IMR-90 (cell line): Measurements from ENCODE around the gene SEBOX. TPM values are rescaled to one million over a fixed set of nuclear protein-coding genes. Genes with fewer than 3 reads are reported as not detected.

Experiments
- ATAC-seq: fragments of 200-7000 bp; cut with Tn5 transposase; 2 replicates; pipeline ENCODE4 v1.9.1; 2020; ENCODE audit warnings: low read depth, mild to moderate bottlenecking, moderate library complexity
- BruUV-seq: library from RNA; stranded (reverse); fragments of 400-500 nt; replicated peaks from 2 replicates; lab custom pipeline; 2021; lab: Mats Ljungman, UMichigan
- CTCF ChIA-PET: fragments of 300-600 bp; formaldehyde crosslinking; extraction: SDS; loops from one replicate; lab custom pipeline; 2021; ENCODE audit warnings: antibody characterized with exemption; lab: Yijun Ruan, JAX
- POLR2A ChIA-PET: fragments of 300-600 bp; sonication (Branson Sonifier 250); formaldehyde crosslinking; loops from one replicate; lab custom pipeline; 2022; ENCODE audit warnings: antibody characterized with exemption; ENCODE audit not compliant: unreplicated experiment; lab: Charles Lee
- DNase-seq: peaks from one replicate; pipeline ENCODE4 v3.0.0; 2013
- H2AFZ ChIP-seq: replicated peaks from 2 replicates; pipeline ENCODE3; 2013; ENCODE audit warnings: low read length, mild to moderate bottlenecking; ENCODE audit not compliant: poor library complexity
- H2AK5ac ChIP-seq: 2 replicates; pipeline ENCODE4 v1.6.1; 2013; ENCODE audit warnings: low read depth, low read length, inconsistent platforms
- H2AK9ac ChIP-seq: replicated peaks from 2 replicates; pipeline ENCODE3; 2013; ENCODE audit warnings: mild to moderate bottlenecking, low read depth, low read length, moderate library complexity; ENCODE audit not compliant: poor library complexity
- H2BK120ac ChIP-seq: 2 replicates; pipeline ENCODE4 v1.6.1; 2013; ENCODE audit warnings: low read depth, low read length, inconsistent platforms
- H2BK15ac ChIP-seq: 3 replicates; pipeline ENCODE4 v1.6.1; 2013; ENCODE audit warnings: low read depth, low read length, inconsistent platforms
- H2BK20ac ChIP-seq: 2 replicates; pipeline ENCODE4 v1.6.1; 2013; ENCODE audit warnings: low read depth, mild to moderate bottlenecking, inconsistent platforms, low read length, moderate library complexity
- H2BK5ac ChIP-seq: 2 replicates; pipeline ENCODE4 v1.6.1; 2013; ENCODE audit warnings: mild to moderate bottlenecking, low read depth, low read length, inconsistent platforms; ENCODE audit not compliant: poor library complexity, severe bottlenecking
- H3K14ac ChIP-seq: replicated peaks from 2 replicates; pipeline ENCODE4 v1.6.1; 2013; ENCODE audit warnings: low read depth, low read length, inconsistent platforms
- H3K18ac ChIP-seq: 2 replicates; pipeline ENCODE4 v1.6.1; 2013; ENCODE audit warnings: low read depth, low read length, control low read depth
- H3K23ac ChIP-seq: 2 replicates; pipeline ENCODE4 v1.6.1; 2013; ENCODE audit warnings: low read depth, low read length, inconsistent platforms
- H3K27ac ChIP-seq: 2 replicates; pipeline ENCODE4 v1.5.1; 2013; ENCODE audit warnings: mild to moderate bottlenecking, control low read depth, low read length; ENCODE audit not compliant: insufficient read depth
- H3K27me3 ChIP-seq: 2 replicates; pipeline ENCODE4 v1.6.1; 2013; ENCODE audit warnings: low read length; ENCODE audit not compliant: control insufficient read depth, insufficient read depth
- H3K36me3 ChIP-seq: 2 replicates; pipeline ENCODE4 v1.6.1; 2013; ENCODE audit warnings: low read length, mixed read lengths; ENCODE audit not compliant: control insufficient read depth, insufficient read depth
- H3K4ac ChIP-seq: 2 replicates; pipeline ENCODE4 v1.6.1; 2013; ENCODE audit warnings: low read depth, low read length, inconsistent platforms
- H3K4me1 ChIP-seq: 2 replicates; pipeline ENCODE4 v1.6.1; 2013; ENCODE audit warnings: low read length, mixed read lengths; ENCODE audit not compliant: control insufficient read depth, insufficient read depth
- H3K4me2 ChIP-seq: 2 replicates; pipeline ENCODE4 v1.6.1; 2013; ENCODE audit warnings: low read depth, mild to moderate bottlenecking, control low read depth, low read length, moderate library complexity
- H3K4me3 ChIP-seq: 2 replicates; pipeline ENCODE4 v1.5.1; 2013; ENCODE audit warnings: low read depth, mild to moderate bottlenecking, control low read depth, low read length, moderate library complexity; ENCODE audit not compliant: insufficient read depth
- H3K56ac ChIP-seq: 2 replicates; pipeline ENCODE4 v1.6.1; 2013; ENCODE audit warnings: low read length, inconsistent platforms; ENCODE audit not compliant: insufficient read depth; ENCODE audit errors: extremely low read depth
- H3K79me1 ChIP-seq, 2 experiments: 2 replicates each; pipeline ENCODE4 v1.6.1; 2013; ENCODE audit warnings: low read length in 2 of 2, inconsistent platforms in 1 of 2, low read depth in 1 of 2
- H3K9ac ChIP-seq: 2 replicates; pipeline ENCODE4 v1.6.1; 2013; ENCODE audit warnings: low read depth, low read length, control low read depth
- H3K9me1 ChIP-seq: 2 replicates; pipeline ENCODE4 v1.6.1; 2013; ENCODE audit warnings: low read length, inconsistent platforms; ENCODE audit not compliant: insufficient read depth
- H3K9me3 ChIP-seq: 2 replicates; pipeline ENCODE4 v1.6.1; 2013; ENCODE audit warnings: low read length; ENCODE audit not compliant: control insufficient read depth, insufficient read depth
- H4K20me1 ChIP-seq: 2 replicates; pipeline ENCODE4 v1.6.1; 2013; ENCODE audit warnings: low read length, inconsistent platforms; ENCODE audit not compliant: insufficient read depth
- H4K5ac ChIP-seq: 2 replicates; pipeline ENCODE4 v1.6.1; 2013; ENCODE audit warnings: mild to moderate bottlenecking, low read depth, low read length, control low read depth
- H4K8ac ChIP-seq, 2 experiments: 2 replicates each; pipeline ENCODE4 v1.6.1; 2013; ENCODE audit warnings: low read depth in 2 of 2, low read length in 2 of 2, control low read depth in 1 of 2, inconsistent platforms in 1 of 2
- H4K91ac ChIP-seq: 2 replicates; pipeline ENCODE4 v1.6.1; 2013; ENCODE audit warnings: low read depth, low read length, inconsistent platforms; ENCODE audit not compliant: insufficient read depth
- BHLHE40 ChIP-seq: fragments of 150-350 bp; IDR thresholded peaks from 2 replicates; pipeline ENCODE4 v1.6.1; 2016; ENCODE audit warnings: mild to moderate bottlenecking, low read depth, low read length
- MAFK ChIP-seq: IDR thresholded peaks from 2 replicates; pipeline ENCODE4 v1.6.1; 2012; ENCODE audit warnings: low read depth, low read length, improper control_type of control experiment
- MXI1 ChIP-seq: IDR thresholded peaks from 2 replicates; pipeline ENCODE4 v1.6.1; 2012; ENCODE audit warnings: low read depth, mild to moderate bottlenecking, low read length, moderate library complexity, borderline replicate concordance
- NFE2L2 ChIP-seq: fragments of 150-350 bp; IDR thresholded peaks from 2 replicates; pipeline ENCODE4 v1.6.1; 2016; ENCODE audit warnings: low read depth, mild to moderate bottlenecking, low read length
- POLR2A ChIP-seq: IDR thresholded peaks from 2 replicates; pipeline ENCODE4 v1.6.1; 2012; ENCODE audit warnings: mild to moderate bottlenecking, low read depth, low read length
- RAD21 ChIP-seq: IDR thresholded peaks from 2 replicates; pipeline ENCODE4 v1.6.1; 2012; ENCODE audit warnings: low read length, improper control_type of control experiment
- USF2 ChIP-seq: fragments of 150-350 bp; IDR thresholded peaks from 2 replicates; pipeline ENCODE4 v1.6.1; 2017; ENCODE audit warnings: mild to moderate bottlenecking, antibody characterized with exemption, low read length, low read depth
- WGBS, 2 experiments: methylation state at CpG; one replicate each; pipeline versions ENCODE4 v1.1.5 to v1.1.7; 2013; ENCODE audit warnings: missing lambda C conversion rate in 2 of 2; ENCODE audit not compliant: insufficient read length in 1 of 2; ENCODE audit errors: extremely low coverage in 2 of 2; 5-methylcytosine and 5-hydroxymethylcytosine counted together
- dilution Hi-C: fragments of 300-500 bp; cut with HindIII; formaldehyde crosslinking; loops from one replicate; pipeline ENCODE4 v1.14.3; 2018; ENCODE audit warnings: low sequenced_read_pairs; ENCODE audit not compliant: unreplicated experiment
- in situ Hi-C: fragments of 300-500 bp; cut with MboI; formaldehyde crosslinking; loops from 3 replicates; pipeline ENCODE4 v1.14.3; 2019; ENCODE audit warnings: low sequenced_read_pairs, inconsistent platforms, mixed read lengths
- intact Hi-C: fragments of 100-400 bp; cut with micrococcal nuclease; formaldehyde crosslinking; loops from 2 replicates; pipeline ENCODE4 v1.10.0; 2022
- polyA plus RNA-seq, 3 experiments: library from polyadenylated mRNA; depleted of rRNA; stranded (reverse); fragments of >200 nt; gene quantifications; 2 replicates each; pipeline ENCODE4 v1.2.3, GENCODE V29; 2012; ENCODE audit warnings: low replicate concordance in 1 of 3
- total RNA-seq: library from RNA; depleted of rRNA; stranded (reverse); fragments of >200 nt; gene quantifications from 2 replicates; pipeline ENCODE4 v1.2.3, GENCODE V29; 2012
- TF ChIP-seq, protein P1 (sequence below): fragments of 150-350 bp; IDR thresholded peaks from 2 replicates; pipeline ENCODE4 v1.6.1; 2016; ENCODE audit warnings: low read depth, mild to moderate bottlenecking, low read length, moderate library complexity, borderline replicate concordance

The SEBOX gene
- total and polyA plus RNA-seq, 2 of the 4 experiments (the other 2 are of a cell fraction), result not detected

DNA sequence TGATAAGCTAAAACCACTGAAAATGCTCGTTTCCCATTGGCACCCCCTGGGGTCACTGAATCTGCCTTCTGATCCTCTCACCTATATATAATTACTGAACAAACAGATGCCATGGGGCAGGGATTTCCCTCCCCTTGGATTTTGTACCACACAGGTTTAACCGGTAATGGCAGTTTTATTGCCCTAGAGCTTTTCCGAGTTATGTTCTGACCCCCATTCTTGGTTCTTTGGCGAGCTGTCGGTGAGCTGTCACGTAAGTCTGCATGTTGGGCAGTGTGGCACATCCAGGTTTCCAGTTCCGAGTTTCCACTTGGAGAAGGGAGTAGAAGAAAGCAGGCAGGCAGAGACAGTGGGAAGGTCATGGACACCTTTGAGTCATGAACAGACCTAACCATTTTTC is 38.9 kb downstream of the SEBOX start:
- no peak overlapping the region for H3K14ac ChIP-seq
- in situ Hi-C loops (loop anchor here (10.0 to 25.0 kb wide), 2 partner anchors 281 to 789 kb away; partner anchors contain the start of gene NLK), dilution Hi-C loops (no loop called here), intact Hi-C loops (loop anchor here (10.0 kb wide), 1 partner anchor 521 kb away; the partner anchor contains the start of gene NOS2)
- peaks cover 6% of the 10 kb centered on the region; the same call in 1 of the 2 replicates for H3K4me1 ChIP-seq
- no peak for TF ChIP-seq NFE2L2
- no peak for TF ChIP-seq RAD21
- TF ChIP-seq, protein P1, sequence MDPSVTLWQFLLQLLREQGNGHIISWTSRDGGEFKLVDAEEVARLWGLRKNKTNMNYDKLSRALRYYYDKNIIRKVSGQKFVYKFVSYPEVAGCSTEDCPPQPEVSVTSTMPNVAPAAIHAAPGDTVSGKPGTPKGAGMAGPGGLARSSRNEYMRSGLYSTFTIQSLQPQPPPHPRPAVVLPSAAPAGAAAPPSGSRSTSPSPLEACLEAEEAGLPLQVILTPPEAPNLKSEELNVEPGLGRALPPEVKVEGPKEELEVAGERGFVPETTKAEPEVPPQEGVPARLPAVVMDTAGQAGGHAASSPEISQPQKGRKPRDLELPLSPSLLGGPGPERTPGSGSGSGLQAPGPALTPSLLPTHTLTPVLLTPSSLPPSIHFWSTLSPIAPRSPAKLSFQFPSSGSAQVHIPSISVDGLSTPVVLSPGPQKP, result no peak
- no peak for TF ChIP-seq BHLHE40
- no peak for TF ChIP-seq MAFK
- no peak for TF ChIP-seq POLR2A
- TF ChIP-seq USF2, result no peak
- TF ChIP-seq MXI1, result no peak
- no peak overlapping the region for H4K8ac ChIP-seq
- H4K20me1 ChIP-seq, result no peaks in the 10 kb centered on the region
- no peak overlapping the region for H2AK9ac ChIP-seq
- no peak overlapping the region for H2BK5ac ChIP-seq
- no peak overlapping the region for H3K23ac ChIP-seq
- no peak overlapping the region for H4K91ac ChIP-seq
- DNase-seq (no peak), ATAC-seq (no peak)
- H4K5ac ChIP-seq, result no peak overlapping the region
- H3K4ac ChIP-seq, result no peak overlapping the region
- ChIA-PET CTCF (no interaction called here), POLR2A (no interaction called here)
- H3K18ac ChIP-seq, result no peak overlapping the region
- H3K27ac ChIP-seq, result no peak overlapping the region
- H2BK120ac ChIP-seq, result no peak overlapping the region
- H3K9me1 ChIP-seq, result no peaks in the 10 kb centered on the region
- 91% methylated on average over 7 of the region's 7 CpGs; no CpG with 5 or more reads in 1 of the 2 experiments for WGBS, 2 experiments
- H3K27me3 ChIP-seq, result no peaks in the 10 kb centered on the region
- no peak overlapping the region for H2AK5ac ChIP-seq
- H3K4me2 ChIP-seq, result no peak overlapping the region
- peaks cover 17 to 29% of the 10 kb centered on the region in 2 experiments; a peak in 3 of 4 replicates for H3K79me1 ChIP-seq
- H3K9ac ChIP-seq, result no peak overlapping the region
- H3K4me3 ChIP-seq, result no peak overlapping the region
- no TSS peak for BruUV-seq
- peaks cover 23% of the 10 kb centered on the region for H3K36me3 ChIP-seq
- no peak overlapping the region for H3K56ac ChIP-seq
- H2BK15ac ChIP-seq, result no peak overlapping the region
- no peaks in the 10 kb centered on the region for H3K9me3 ChIP-seq
- H2BK20ac ChIP-seq, result no peak overlapping the region
- H2AFZ ChIP-seq, result no peak overlapping the region
